Measurements from ENCODE around the gene HOOK2. TPM values are rescaled to one million over a fixed set of nuclear protein-coding genes. Genes with fewer than 3 reads are reported as not detected.
A peak's percentile ranks its signal among the peaks of the same experiment; 100 is the strongest.
"Not testable (repeated sequence)": the region's sequence is repeated elsewhere in the genome, so short reads cannot be mapped to it uniquely, and the experiment has no call there.

Gene HOOK2
- total RNA-seq, 1 donor, result 21.7 TPM

DNA sequence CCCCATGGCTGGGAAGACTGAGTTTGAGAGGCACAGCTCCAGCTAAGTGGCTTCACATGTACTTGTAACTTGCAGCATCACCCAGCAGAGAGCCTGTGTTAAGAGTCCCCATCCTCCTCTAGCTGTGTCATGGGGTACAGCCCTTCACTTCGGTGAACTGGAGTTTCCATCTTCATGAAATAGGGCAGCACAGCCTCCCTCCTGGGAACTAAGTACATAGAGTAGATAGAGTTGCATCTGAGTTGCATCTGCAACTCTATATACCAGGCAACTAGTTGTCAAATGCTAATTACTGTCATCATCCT lies 25.1 kb upstream of the HOOK2 start:
- Histone ChIP-seq H2AFZ (ENCODE audit: low read length) (no peak overlapping the region), H3K9me3 (ENCODE audit: low read depth, low read length) (no peaks in the 10 kb centered on the region), H4K20me1 (ENCODE audit: insufficient read depth, low read length) (peaks cover 3% of the 10 kb centered on the region), H3K79me2 (ENCODE audit: insufficient read depth, low read length) (peaks cover 11% of the 10 kb centered on the region), H3K27me3 (ENCODE audit: insufficient read depth, low read length) (no peaks in the 10 kb centered on the region), H3K27ac (ENCODE audit: low read depth, low read length) (no peak overlapping the region), H3K4me1 (ENCODE audit: insufficient read depth, low read length) (peaks cover 14% of the 10 kb centered on the region), H3K36me3 (ENCODE audit: insufficient read depth, low read length) (peaks cover 8% of the 10 kb centered on the region), H3K4me3 (ENCODE audit: insufficient read depth, low read length) (peak overlapping the region; percentile 94), H3K4me2 (ENCODE audit: insufficient read depth, low read length) (peak overlapping the region; percentile 95)
- TF ChIP-seq, protein P1, sequence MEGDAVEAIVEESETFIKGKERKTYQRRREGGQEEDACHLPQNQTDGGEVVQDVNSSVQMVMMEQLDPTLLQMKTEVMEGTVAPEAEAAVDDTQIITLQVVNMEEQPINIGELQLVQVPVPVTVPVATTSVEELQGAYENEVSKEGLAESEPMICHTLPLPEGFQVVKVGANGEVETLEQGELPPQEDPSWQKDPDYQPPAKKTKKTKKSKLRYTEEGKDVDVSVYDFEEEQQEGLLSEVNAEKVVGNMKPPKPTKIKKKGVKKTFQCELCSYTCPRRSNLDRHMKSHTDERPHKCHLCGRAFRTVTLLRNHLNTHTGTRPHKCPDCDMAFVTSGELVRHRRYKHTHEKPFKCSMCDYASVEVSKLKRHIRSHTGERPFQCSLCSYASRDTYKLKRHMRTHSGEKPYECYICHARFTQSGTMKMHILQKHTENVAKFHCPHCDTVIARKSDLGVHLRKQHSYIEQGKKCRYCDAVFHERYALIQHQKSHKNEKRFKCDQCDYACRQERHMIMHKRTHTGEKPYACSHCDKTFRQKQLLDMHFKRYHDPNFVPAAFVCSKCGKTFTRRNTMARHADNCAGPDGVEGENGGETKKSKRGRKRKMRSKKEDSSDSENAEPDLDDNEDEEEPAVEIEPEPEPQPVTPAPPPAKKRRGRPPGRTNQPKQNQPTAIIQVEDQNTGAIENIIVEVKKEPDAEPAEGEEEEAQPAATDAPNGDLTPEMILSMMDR (IDR thresholded peaks at IDR 0.05; ENCODE audit: extremely low read depth, low read depth, low read length), result no peak
- DNase-seq (ENCODE audit: insufficient read length, low spot score, missing footprints), result peak; percentile 62

DNA sequence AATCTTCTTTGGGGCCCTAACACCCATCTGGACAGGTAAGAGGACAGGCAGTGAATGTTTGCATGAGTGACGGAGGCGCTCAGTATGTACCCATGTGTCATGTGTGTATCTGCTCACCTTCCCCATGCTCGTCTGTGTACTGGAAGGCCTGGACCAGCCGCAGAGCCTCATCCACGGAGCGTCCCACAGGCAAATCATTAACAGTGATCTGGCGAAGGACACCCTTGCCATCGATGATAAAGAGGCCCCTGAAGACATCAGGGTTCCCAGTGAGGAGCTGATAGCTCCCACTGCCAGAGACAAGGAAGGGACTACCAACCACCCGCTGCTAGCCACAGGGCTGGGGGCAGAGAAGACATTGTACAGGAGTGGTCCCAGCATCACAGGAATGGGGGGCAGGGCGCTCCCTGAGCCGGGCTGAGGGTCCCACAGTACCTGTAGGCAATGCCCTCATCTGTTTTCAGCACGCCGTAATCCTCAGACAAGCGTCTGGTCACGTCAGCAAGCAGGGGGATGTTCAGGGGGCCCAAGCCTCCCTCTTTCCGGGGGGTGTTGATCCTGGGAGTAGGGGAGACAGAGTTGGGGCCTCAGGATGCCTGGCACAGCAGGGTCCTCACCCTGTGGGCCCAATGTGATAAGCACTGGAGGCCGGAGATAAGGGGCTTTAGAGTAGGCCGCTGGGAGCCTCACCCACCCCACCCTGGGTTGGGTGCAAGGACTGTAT lies 24.6 kb upstream of the HOOK2 start:
- Histone ChIP-seq H4K20me1 (ENCODE audit: insufficient read depth, low read length) (peaks cover 3% of the 10 kb centered on the region), H3K4me2 (ENCODE audit: insufficient read depth, low read length) (peak overlapping the region; percentile 95), H3K27me3 (ENCODE audit: insufficient read depth, low read length) (no peaks in the 10 kb centered on the region), H3K36me3 (ENCODE audit: insufficient read depth, low read length) (peaks cover 8% of the 10 kb centered on the region), H2AFZ (ENCODE audit: low read length) (no peak overlapping the region), H3K4me1 (ENCODE audit: insufficient read depth, low read length) (peaks cover 14% of the 10 kb centered on the region), H3K9me3 (ENCODE audit: low read depth, low read length) (no peaks in the 10 kb centered on the region), H3K79me2 (ENCODE audit: insufficient read depth, low read length) (peaks cover 11% of the 10 kb centered on the region), H3K4me3 (ENCODE audit: insufficient read depth, low read length) (no peak overlapping the region), H3K27ac (ENCODE audit: low read depth, low read length) (no peak overlapping the region)
- TF ChIP-seq, protein P1 (IDR thresholded peaks at IDR 0.05; ENCODE audit: extremely low read depth, low read depth, low read length), result no peak
- DNase-seq (ENCODE audit: insufficient read length, low spot score, missing footprints), result peak; percentile 32

DNA sequence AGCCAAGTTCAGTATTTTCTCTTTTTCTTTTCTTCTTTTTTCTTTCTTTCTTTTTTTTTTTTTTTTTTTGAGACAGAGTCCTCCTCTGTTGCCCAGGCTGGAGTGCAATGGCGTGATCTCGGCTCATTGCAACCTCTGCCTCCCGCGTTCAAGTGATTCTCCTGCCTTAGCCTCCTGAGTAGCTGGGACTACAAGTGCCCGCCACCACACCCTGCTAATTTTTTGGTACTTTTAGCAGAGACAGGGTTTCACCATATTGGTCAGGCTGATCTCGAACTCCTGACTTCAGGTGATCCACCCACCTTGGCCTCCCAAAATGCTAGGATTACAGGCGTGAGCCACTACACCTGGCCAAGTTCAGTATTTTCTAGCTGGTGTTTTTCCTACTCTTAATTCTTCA lies 22.3 kb upstream of the HOOK2 start:
- not testable (repeated sequence) for H3K4me2 ChIP-seq (ENCODE audit: insufficient read depth, low read length); H3K36me3 ChIP-seq (ENCODE audit: insufficient read depth, low read length); H3K27ac ChIP-seq (ENCODE audit: low read depth, low read length); H2AFZ ChIP-seq (ENCODE audit: low read length); H3K27me3 ChIP-seq (ENCODE audit: insufficient read depth, low read length); DNase-seq (ENCODE audit: insufficient read length, low spot score, missing footprints); H3K4me3 ChIP-seq (ENCODE audit: insufficient read depth, low read length); H3K9me3 ChIP-seq (ENCODE audit: low read depth, low read length); H4K20me1 ChIP-seq (ENCODE audit: insufficient read depth, low read length)
- H3K4me1 ChIP-seq (ENCODE audit: insufficient read depth, low read length), result peaks cover 18% of the 10 kb centered on the region
- H3K79me2 ChIP-seq (ENCODE audit: insufficient read depth, low read length), result peaks cover 19% of the 10 kb centered on the region

DNA sequence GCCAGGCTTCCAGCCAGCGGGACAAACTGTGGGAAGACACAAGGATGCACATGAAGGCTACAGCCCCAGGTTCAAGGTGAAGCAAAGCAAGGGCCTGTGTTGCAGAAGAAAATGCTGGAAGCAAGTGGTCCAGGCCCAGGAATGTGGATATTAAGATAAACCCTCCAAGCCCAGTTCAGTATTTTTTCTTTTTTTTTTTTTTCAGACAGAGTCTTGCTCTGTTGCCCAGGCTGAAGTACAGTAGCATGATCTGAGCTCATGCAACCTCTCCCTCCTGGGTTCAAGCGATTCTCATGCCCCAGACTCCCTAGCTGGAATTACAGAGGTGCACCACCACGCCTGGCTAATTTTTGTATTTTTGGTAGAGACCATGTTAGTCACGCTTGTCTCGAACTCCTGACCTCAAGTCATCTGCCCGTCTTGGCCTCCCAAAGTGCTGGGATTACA lies 21.8 kb upstream of the HOOK2 start:
- H3K27ac ChIP-seq (ENCODE audit: low read depth, low read length), result no peak overlapping the region
- H3K79me2 ChIP-seq (ENCODE audit: insufficient read depth, low read length), result peaks cover 23% of the 10 kb centered on the region
- H3K27me3 ChIP-seq (ENCODE audit: insufficient read depth, low read length), result no peaks in the 10 kb centered on the region
- peaks cover 14% of the 10 kb centered on the region for H3K4me1 ChIP-seq (ENCODE audit: insufficient read depth, low read length)
- H3K36me3 ChIP-seq (ENCODE audit: insufficient read depth, low read length), result peaks cover 8% of the 10 kb centered on the region
- no peak overlapping the region for H3K4me3 ChIP-seq (ENCODE audit: insufficient read depth, low read length)
- H2AFZ ChIP-seq (ENCODE audit: low read length), result no peak overlapping the region
- TF ChIP-seq, protein P1 (IDR thresholded peaks at IDR 0.05; ENCODE audit: extremely low read depth, low read depth, low read length), result no peak
- no peaks in the 10 kb centered on the region for H3K9me3 ChIP-seq (ENCODE audit: low read depth, low read length)
- no peak for DNase-seq (ENCODE audit: insufficient read length, low spot score, missing footprints)
- H3K4me2 ChIP-seq (ENCODE audit: insufficient read depth, low read length), result no peak overlapping the region
- peaks cover 9% of the 10 kb centered on the region for H4K20me1 ChIP-seq (ENCODE audit: insufficient read depth, low read length)
